Epithelial cell of prostate (primary cell): ENCODE data around the gene FBXL3.

ENCODE experiments used
- DNase-seq: peaks from one replicate; pipeline ENCODE4 v3.0.0-alpha.2; 2011; ENCODE audit warnings: low read depth, low spot score
- H3K27ac ChIP-seq: fragments of 450-650 bp; 2 replicates; pipeline ENCODE4 v1.5.1; 2017; ENCODE audit warnings: mild to moderate bottlenecking

Gene FBXL3

DNA sequence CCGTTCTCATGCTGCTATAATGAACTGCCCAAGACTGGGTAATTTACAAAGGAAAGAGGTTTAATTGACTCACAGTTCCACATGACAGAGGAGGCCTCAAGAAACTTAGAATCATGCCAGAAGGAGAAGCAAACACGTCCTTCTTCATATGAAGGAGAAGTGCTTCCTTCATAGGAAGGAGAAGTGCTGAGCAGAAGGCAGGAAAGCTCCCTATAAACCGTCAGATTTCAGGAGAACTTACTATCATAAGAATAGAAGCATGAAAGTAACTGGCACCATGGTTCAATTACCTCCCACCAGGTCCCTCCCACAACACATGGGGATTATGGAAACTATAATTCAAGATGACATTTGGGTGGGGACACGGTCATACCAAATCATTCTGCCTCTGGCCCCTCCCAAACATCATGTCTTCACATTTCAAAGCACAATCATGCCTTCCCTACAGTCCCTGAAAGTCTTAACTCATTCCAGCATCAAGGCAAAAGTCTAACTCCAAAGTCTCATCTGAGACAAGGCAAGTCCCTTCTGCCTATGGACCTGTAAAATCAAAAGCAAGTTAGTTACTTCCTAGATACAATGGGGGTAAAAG, 68.0 kb downstream of the FBXL3 start:
- DNase-seq, result no peak
- no peak overlapping the region for H3K27ac ChIP-seq

DNA sequence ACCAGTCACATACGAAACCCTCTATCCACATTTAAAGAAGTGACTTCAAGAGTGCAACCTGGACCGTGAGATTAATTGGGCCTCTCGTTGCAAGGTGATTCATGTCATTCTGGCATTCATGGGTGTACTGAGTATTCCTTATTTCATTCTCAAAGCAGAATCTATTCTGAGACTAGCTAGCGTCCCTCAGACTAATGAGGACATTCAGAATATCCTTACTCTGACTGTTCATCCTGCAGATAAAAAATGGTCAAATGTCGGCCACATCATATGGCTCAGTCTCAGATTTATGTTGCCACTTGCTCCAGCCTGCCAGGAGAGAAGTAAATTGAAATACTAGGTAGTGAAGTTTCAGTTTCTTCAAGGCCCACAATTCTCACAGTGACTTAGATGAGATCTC, 71.3 kb downstream of the FBXL3 start:
- no peak overlapping the region for H3K27ac ChIP-seq
- no peak for DNase-seq
